ENCODE measurements around the gene ATP1B1. TPM values are rescaled to one million over a fixed set of nuclear protein-coding genes. Genes with fewer than 3 reads are reported as not detected.

ATP1B1 gene
- polyA plus RNA-seq, 3 donors, result 10.2 to 49.6 (median 22.4) TPM

- no peak overlapping the region for H3K27ac ChIP-seq (ENCODE audit: low read depth, low read length)
Observed at GRCh38 chr1:169129109-169129784, 22.8 kb downstream of the ATP1B1 start.

GRCh38 chr1:169130683-169131082 lies 24.2 kb downstream of the ATP1B1 start:
- no peak overlapping the region for H3K27ac ChIP-seq (ENCODE audit: low read depth, low read length)
- 88 to 95% (median 91%) methylated on average over 4 of the region's 4 CpGs for WGBS, 3 donors

More at GRCh38 chr1:169129109-169129784, 22.8 kb downstream of the ATP1B1 start:
- WGBS, 3 donors, result 59 to 80% (median 73%) methylated on average over 6 of the region's 6 CpGs

- 77 to 88% (median 78%) methylated on average over 4 of the region's 4 CpGs for WGBS, 3 donors
- no peak overlapping the region for H3K27ac ChIP-seq (ENCODE audit: low read depth, low read length)
Observed at GRCh38 chr1:169132512-169133227, 26.2 kb downstream of the ATP1B1 start.

GRCh38 chr1:169133228-169133576 lies 26.7 kb downstream of the ATP1B1 start:
- 77 to 86% (median 81%) methylated on average over 5 of the region's 5 CpGs for WGBS, 3 donors
- no peak overlapping the region for H3K27ac ChIP-seq (ENCODE audit: low read depth, low read length)

- 72 to 93% (median 84%) methylated on average over 2 of the region's 2 CpGs for WGBS, 3 donors
- no peak overlapping the region for H3K27ac ChIP-seq (ENCODE audit: low read depth, low read length)
Observed at GRCh38 chr1:169133801-169134502, 27.5 kb downstream of the ATP1B1 start.

- no peak overlapping the region for H3K27ac ChIP-seq (ENCODE audit: low read depth, low read length)
- WGBS, 3 donors, result 91 to 98% (median 96%) methylated on average over 4 of the region's 4 CpGs
Observed at GRCh38 chr1:169137357-169137756, 30.9 kb downstream of the ATP1B1 start.

GRCh38 chr1:169138866-169139670 lies 32.6 kb downstream of the ATP1B1 start:
- 81 to 91% (median 90%) methylated on average over 2 of the region's 2 CpGs for WGBS, 3 donors
- H3K27ac ChIP-seq (ENCODE audit: low read depth, low read length), result no peak overlapping the region

- no peak overlapping the region for H3K27ac ChIP-seq (ENCODE audit: low read depth, low read length)
- WGBS, 3 donors, result 86 to 97% (median 93%) methylated on average over 3 of the region's 3 CpGs
Observed at GRCh38 chr1:169141356-169141755, 34.9 kb downstream of the ATP1B1 start.

GRCh38 chr1:169142129-169142528 lies 35.6 kb downstream of the ATP1B1 start:
- WGBS, 3 donors, result 36 to 78% (median 41%) methylated on average over 1 of the region's 1 CpG
- no peak overlapping the region for H3K27ac ChIP-seq (ENCODE audit: low read depth, low read length)

GRCh38 chr1:169143346-169143745 lies 36.9 kb downstream of the ATP1B1 start:
- 76 to 87% (median 86%) methylated on average over 3 of the region's 3 CpGs for WGBS, 3 donors
- H3K27ac ChIP-seq (ENCODE audit: low read depth, low read length), result no peak overlapping the region

GRCh38 chr1:169143984-169144383 lies 37.5 kb downstream of the ATP1B1 start:
- H3K27ac ChIP-seq (ENCODE audit: low read depth, low read length), result no peak overlapping the region

GRCh38 chr1:169144941-169145626 lies 38.6 kb downstream of the ATP1B1 start:
- WGBS, 3 donors, result 35 to 95% (median 87%) methylated on average over 7 of the region's 7 CpGs
- H3K27ac ChIP-seq (ENCODE audit: low read depth, low read length), result no peak overlapping the region

GRCh38 chr1:169146576-169147214 lies 40.2 kb downstream of the ATP1B1 start:
- H3K27ac ChIP-seq (ENCODE audit: low read depth, low read length), result no peak overlapping the region
- WGBS, 3 donors, result 85 to 96% (median 87%) methylated on average over 1 of the region's 1 CpG

GRCh38 chr1:169148472-169149252 lies 42.2 kb downstream of the ATP1B1 start:
- H3K27ac ChIP-seq (ENCODE audit: low read depth, low read length), result no peak overlapping the region
- WGBS, 3 donors, result 55 to 85% (median 75%) methylated on average over 5 of the region's 5 CpGs

- no peak overlapping the region for H3K27ac ChIP-seq (ENCODE audit: low read depth, low read length)
- 74 to 87% (median 85%) methylated on average over 2 of the region's 2 CpGs for WGBS, 3 donors
Observed at GRCh38 chr1:169149555-169150286, 43.2 kb downstream of the ATP1B1 start.

GRCh38 chr1:169150641-169151337 lies 44.3 kb downstream of the ATP1B1 start:
- 73 to 86% (median 83%) methylated on average over 4 of the region's 4 CpGs for WGBS, 3 donors
- H3K27ac ChIP-seq (ENCODE audit: low read depth, low read length), result no peak overlapping the region
